SK-N-SH treated with all-trans-retinoic acid at 6 μM for 48 hours (cell line): Measurements from ENCODE around the gene AKAP1.

Source experiments
- ARNTL ChIP-seq: fragments of 450-650 bp; formaldehyde crosslinking; IDR thresholded peaks from 2 replicates; pipeline ENCODE4 v1.5.0; 2020; ENCODE audit warnings: low read depth, mild to moderate bottlenecking, moderate library complexity, borderline replicate concordance
- BACH2 ChIP-seq: fragments of 250-450 bp; sonication (Bioruptor Pico); IDR thresholded peaks from 2 replicates; pipeline ENCODE4 v1.9.0; 2021; ENCODE audit warnings: mild to moderate bottlenecking, borderline replicate concordance
- ISL1 ChIP-seq: fragments of 250-450 bp; sonication (Bioruptor Pico); IDR thresholded peaks from 2 replicates; pipeline ENCODE4 v2.1.2; 2022; ENCODE audit warnings: mild to moderate bottlenecking, moderate library complexity
- PATZ1 ChIP-seq: fragments of 250-450 bp; sonication (Bioruptor Pico); IDR thresholded peaks from 2 replicates; pipeline ENCODE4 v1.8.0; 2020; ENCODE audit warnings: mild to moderate bottlenecking, moderate library complexity, borderline replicate concordance
- TOX ChIP-seq: fragments of 250-450 bp; sonication (Bioruptor Pico); IDR thresholded peaks from 2 replicates; pipeline ENCODE4 v1.8.0; 2021; ENCODE audit warnings: mild to moderate bottlenecking, moderate library complexity, borderline replicate concordance
- ZC3H10 ChIP-seq: fragments of 250-450 bp; sonication (Bioruptor Pico); IDR thresholded peaks from 2 replicates; pipeline ENCODE4 v1.5.1; 2021; ENCODE audit warnings: mild to moderate bottlenecking, moderate library complexity
- ZFP3 ChIP-seq: fragments of 250-450 bp; sonication (Bioruptor Pico); IDR thresholded peaks from 2 replicates; pipeline ENCODE4 v1.5.0; 2020; ENCODE audit warnings: mild to moderate bottlenecking, moderate library complexity
- ZNF565 ChIP-seq: fragments of 450-650 bp; formaldehyde crosslinking; conservative IDR thresholded peaks from 2 replicates; pipeline ENCODE4 v1.5.0; 2020; ENCODE audit warnings: low read depth, mild to moderate bottlenecking, moderate library complexity
- ZNF70 ChIP-seq: fragments of 450-650 bp; formaldehyde crosslinking; IDR thresholded peaks from 2 replicates; pipeline ENCODE4 v1.5.0; 2020; ENCODE audit warnings: mild to moderate bottlenecking, moderate library complexity
- TF ChIP-seq, protein P1 (sequence below): fragments of 250-450 bp; sonication (Bioruptor Pico); IDR thresholded peaks from 2 replicates; pipeline ENCODE4 v1.5.1; 2020; ENCODE audit warnings: low read depth, mild to moderate bottlenecking, moderate library complexity
- TF ChIP-seq, protein P2 (sequence below): fragments of 250-450 bp; sonication (Bioruptor Pico); IDR thresholded peaks from 2 replicates; pipeline ENCODE4 v1.5.1; 2021; ENCODE audit warnings: mild to moderate bottlenecking, moderate library complexity

- TF ChIP-seq ZFP3 (CRISPR knock-in tag) (no peak), BACH2 (no peak), PATZ1 (no peak), TOX (no peak), ARNTL (no peak), ZNF565 (CRISPR knock-in tag) (no peak), ZNF70 (no peak), ISL1 (CRISPR knock-in tag) (no peak), ZC3H10 (CRISPR knock-in tag) (no peak)
- TF ChIP-seq, protein P1, sequence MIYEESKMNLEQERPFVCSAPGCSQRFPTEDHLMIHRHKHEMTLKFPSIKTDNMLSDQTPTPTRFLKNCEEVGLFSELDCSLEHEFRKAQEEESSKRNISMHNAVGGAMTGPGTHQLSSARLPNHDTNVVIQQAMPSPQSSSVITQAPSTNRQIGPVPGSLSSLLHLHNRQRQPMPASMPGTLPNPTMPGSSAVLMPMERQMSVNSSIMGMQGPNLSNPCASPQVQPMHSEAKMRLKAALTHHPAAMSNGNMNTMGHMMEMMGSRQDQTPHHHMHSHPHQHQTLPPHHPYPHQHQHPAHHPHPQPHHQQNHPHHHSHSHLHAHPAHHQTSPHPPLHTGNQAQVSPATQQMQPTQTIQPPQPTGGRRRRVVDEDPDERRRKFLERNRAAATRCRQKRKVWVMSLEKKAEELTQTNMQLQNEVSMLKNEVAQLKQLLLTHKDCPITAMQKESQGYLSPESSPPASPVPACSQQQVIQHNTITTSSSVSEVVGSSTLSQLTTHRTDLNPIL = no peak
- TF ChIP-seq, protein P2, sequence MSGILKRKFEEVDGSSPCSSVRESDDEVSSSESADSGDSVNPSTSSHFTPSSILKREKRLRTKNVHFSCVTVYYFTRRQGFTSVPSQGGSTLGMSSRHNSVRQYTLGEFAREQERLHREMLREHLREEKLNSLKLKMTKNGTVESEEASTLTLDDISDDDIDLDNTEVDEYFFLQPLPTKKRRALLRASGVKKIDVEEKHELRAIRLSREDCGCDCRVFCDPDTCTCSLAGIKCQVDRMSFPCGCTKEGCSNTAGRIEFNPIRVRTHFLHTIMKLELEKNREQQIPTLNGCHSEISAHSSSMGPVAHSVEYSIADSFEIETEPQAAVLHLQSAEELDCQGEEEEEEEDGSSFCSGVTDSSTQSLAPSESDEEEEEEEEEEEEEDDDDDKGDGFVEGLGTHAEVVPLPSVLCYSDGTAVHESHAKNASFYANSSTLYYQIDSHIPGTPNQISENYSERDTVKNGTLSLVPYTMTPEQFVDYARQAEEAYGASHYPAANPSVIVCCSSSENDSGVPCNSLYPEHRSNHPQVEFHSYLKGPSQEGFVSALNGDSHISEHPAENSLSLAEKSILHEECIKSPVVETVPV = no peak
These were observed 9.9 kb upstream of the AKAP1 start for GRCh38 chr17:57075193-57075592.
